A673 (cell line): ENCODE results near the gene SUOX. TPM values are rescaled to one million over a fixed set of nuclear protein-coding genes. Genes with fewer than 3 reads are reported as not detected.

ENCODE experiments used
- BruUV-seq: library from RNA; stranded (reverse); fragments of 400-500 nt; replicated peaks from 2 replicates; lab custom pipeline; 2021; lab: Mats Ljungman, UMichigan
- CTCF ChIA-PET: fragments of 300-600 bp; sonication (Branson Sonifier 250); formaldehyde crosslinking; loops from one replicate; lab custom pipeline; 2022; ENCODE audit warnings: antibody characterized with exemption; lab: Charles Lee
- POLR2A ChIA-PET: fragments of 300-600 bp; sonication (Branson Sonifier 250); formaldehyde crosslinking; loops from one replicate; lab custom pipeline; 2022; ENCODE audit warnings: antibody characterized with exemption; ENCODE audit not compliant: low non-redundant PET; lab: Charles Lee
- DNase-seq: peaks from one replicate; pipeline ENCODE4 v3.0.0-alpha.2; 2015; ENCODE audit warnings: low spot score
- H3K27ac ChIP-seq: fragments of 200-600 bp; sonication (generic); 2 replicates; pipeline ENCODE4 v1.5.1; 2016; ENCODE audit warnings: mixed run types, low read depth, mild to moderate bottlenecking, mixed read lengths, antibody characterized with exemption, low read length; ENCODE audit not compliant: poor library complexity, severe bottlenecking
- H3K27me3 ChIP-seq: fragments of 200-600 bp; sonication (generic); replicated peaks from 2 replicates; pipeline ENCODE4 v1.6.1; 2017; ENCODE audit warnings: mixed run types, low read depth, mild to moderate bottlenecking, mixed read lengths, antibody characterized with exemption, low read length; ENCODE audit not compliant: insufficient read depth, poor library complexity
- H3K36me3 ChIP-seq: fragments of 200-600 bp; sonication (generic); 2 replicates; pipeline ENCODE4 v1.6.1; 2016; ENCODE audit warnings: mixed run types, mild to moderate bottlenecking, mixed read lengths, antibody characterized with exemption, low read length; ENCODE audit not compliant: insufficient read depth, poor library complexity, severe bottlenecking
- H3K4me1 ChIP-seq: fragments of 200-600 bp; sonication (generic); 2 replicates; pipeline ENCODE4 v1.6.1; 2017; ENCODE audit warnings: mixed run types, mild to moderate bottlenecking, mixed read lengths, antibody characterized with exemption, low read length; ENCODE audit not compliant: insufficient read depth, poor library complexity, severe bottlenecking
- H3K4me3 ChIP-seq: fragments of 200-600 bp; sonication (generic); 2 replicates; pipeline ENCODE4 v1.5.1; 2016; ENCODE audit warnings: low read depth, mixed run types, mild to moderate bottlenecking, mixed read lengths, low read length; ENCODE audit not compliant: poor library complexity, severe bottlenecking
- H3K9me3 ChIP-seq: fragments of 200-600 bp; sonication (generic); 2 replicates; pipeline ENCODE4 v1.6.1; 2016; ENCODE audit warnings: mixed run types, low read depth, mild to moderate bottlenecking, mixed read lengths, antibody characterized with exemption, low read length; ENCODE audit not compliant: poor library complexity, severe bottlenecking
- CTCF ChIP-seq: fragments of 300-800, 200-600 bp; sonication (generic); conservative IDR thresholded peaks from 2 replicates; pipeline ENCODE4 v1.5.1; 2017; ENCODE audit warnings: low read depth, mild to moderate bottlenecking, antibody characterized with exemption, low read length, moderate library complexity, mixed read lengths
- EZH2 ChIP-seq: fragments of 200-600 bp; sonication (generic); IDR thresholded peaks from 2 replicates; pipeline ENCODE4 v1.6.1; 2017; ENCODE audit warnings: borderline replicate concordance, low read depth, mild to moderate bottlenecking, mixed read lengths, antibody characterized with exemption, low read length; ENCODE audit not compliant: poor library complexity, severe bottlenecking
- intact Hi-C: fragments of 100-400 bp; cut with micrococcal nuclease; formaldehyde crosslinking; loops from one replicate; pipeline ENCODE4 v1.10.0; 2022; ENCODE audit not compliant: unreplicated experiment
- total RNA-seq: library from RNA; stranded (reverse); gene quantifications from 2 replicates; pipeline ENCODE4 v1.2.3, GENCODE V29; 2021

The SUOX gene
- total RNA-seq, 1 experiment from 2014 or later, result 2.2 TPM

- peak within 1 kb of the TSS; percentile 87 for H3K27ac ChIP-seq
- no TSS peak for BruUV-seq
- H3K27me3 ChIP-seq, result no peaks in the 10 kb centered on the region
- H3K4me3 ChIP-seq, result peak within 1 kb of the TSS; percentile 73
- ChIA-PET POLR2A (no interaction called here), CTCF (no interaction called here)
- no peak for DNase-seq
- TF ChIP-seq CTCF, result no peak
- TF ChIP-seq EZH2, result no peak
- H3K36me3 ChIP-seq, result peaks cover 18% of the 10 kb centered on the region
- H3K9me3 ChIP-seq, result no peaks in the 10 kb centered on the region
- peaks cover 21% of the 10 kb centered on the region for H3K4me1 ChIP-seq
- intact Hi-C loops, result no loop called here
Observed at GRCh38 chr12:55965941-55966407, 31.1 kb upstream of the SUOX start, which contains the start of gene PMEL. Gene PMEL (minus strand): TSS chr12:55966042. CDS start chr12:55966011, 31 bp downstream.

- no peak for TF ChIP-seq CTCF
- TF ChIP-seq EZH2, result no peak
- BruUV-seq, result TSS peak; percentile 57
- ChIA-PET POLR2A (no interaction called here), CTCF (no interaction called here)
- Histone ChIP-seq H3K36me3 (peaks cover 24% of the 10 kb centered on the region), H3K9me3 (no peaks in the 10 kb centered on the region), H3K4me1 (peaks cover 21% of the 10 kb centered on the region), H3K27me3 (no peaks in the 10 kb centered on the region), H3K4me3 (peak within 1 kb of the TSS; percentile 73), H3K27ac (peak within 1 kb of the TSS; percentile 87)
- intact Hi-C loops, result no loop called here
- DNase-seq, result peak; percentile 92
Observed at GRCh38 chr12:55966408-55967281, 30.4 kb upstream of the SUOX start, which contains the start of gene CDK2. Gene CDK2 (plus strand): TSS chr12:55966830. CDS start chr12:55967009, 179 bp downstream.

- Histone ChIP-seq H3K36me3 (peaks cover 26% of the 10 kb centered on the region), H3K27ac (no peak overlapping the region), H3K4me3 (no peak overlapping the region), H3K9me3 (no peaks in the 10 kb centered on the region), H3K27me3 (no peaks in the 10 kb centered on the region), H3K4me1 (peaks cover 28% of the 10 kb centered on the region)
- DNase-seq, result no peak
- CTCF ChIA-PET, result no interaction called here
- BruUV-seq, result no TSS peak
- intact Hi-C loops, result no loop called here
- POLR2A ChIA-PET, result no interaction called here
- TF ChIP-seq EZH2 (no peak), CTCF (no peak)
Observed at GRCh38 chr12:55969356-55969755, 27.7 kb upstream of the SUOX start.
